HG02642 (cell line): ENCODE results near the gene PITPNM3.

Source experiments
- ATAC-seq: cut with Tn5 transposase; IDR thresholded peaks from one replicate; pipeline ENCODE4 v1.9.1; 2021; ENCODE audit warnings: mild to moderate bottlenecking; ENCODE audit not compliant: unreplicated experiment, poor library complexity

PITPNM3 gene

DNA sequence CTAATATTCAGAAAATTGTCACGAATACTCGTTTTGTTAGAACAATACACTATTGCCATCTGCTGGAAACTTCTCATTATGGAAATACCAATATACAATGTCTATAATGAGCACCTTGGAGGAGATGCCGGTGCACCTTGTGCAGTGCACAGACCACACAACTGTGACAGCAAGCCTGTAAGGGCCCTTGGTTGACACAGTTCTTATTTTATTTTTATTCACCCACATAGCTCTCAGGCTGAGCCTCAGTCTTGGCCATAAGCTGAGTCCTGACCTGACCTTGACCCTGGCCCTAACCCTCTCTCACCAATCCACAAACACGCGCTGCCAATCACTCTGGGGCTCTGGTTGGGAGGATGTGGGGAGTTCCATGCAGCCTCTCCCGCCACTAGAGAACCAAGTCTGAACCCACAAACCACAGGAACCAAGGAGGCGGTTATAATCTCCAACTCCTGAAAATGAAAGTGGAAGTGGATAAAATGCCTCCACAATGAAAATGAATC lies 129.0 kb downstream of the PITPNM3 start:
- no peak for ATAC-seq

DNA sequence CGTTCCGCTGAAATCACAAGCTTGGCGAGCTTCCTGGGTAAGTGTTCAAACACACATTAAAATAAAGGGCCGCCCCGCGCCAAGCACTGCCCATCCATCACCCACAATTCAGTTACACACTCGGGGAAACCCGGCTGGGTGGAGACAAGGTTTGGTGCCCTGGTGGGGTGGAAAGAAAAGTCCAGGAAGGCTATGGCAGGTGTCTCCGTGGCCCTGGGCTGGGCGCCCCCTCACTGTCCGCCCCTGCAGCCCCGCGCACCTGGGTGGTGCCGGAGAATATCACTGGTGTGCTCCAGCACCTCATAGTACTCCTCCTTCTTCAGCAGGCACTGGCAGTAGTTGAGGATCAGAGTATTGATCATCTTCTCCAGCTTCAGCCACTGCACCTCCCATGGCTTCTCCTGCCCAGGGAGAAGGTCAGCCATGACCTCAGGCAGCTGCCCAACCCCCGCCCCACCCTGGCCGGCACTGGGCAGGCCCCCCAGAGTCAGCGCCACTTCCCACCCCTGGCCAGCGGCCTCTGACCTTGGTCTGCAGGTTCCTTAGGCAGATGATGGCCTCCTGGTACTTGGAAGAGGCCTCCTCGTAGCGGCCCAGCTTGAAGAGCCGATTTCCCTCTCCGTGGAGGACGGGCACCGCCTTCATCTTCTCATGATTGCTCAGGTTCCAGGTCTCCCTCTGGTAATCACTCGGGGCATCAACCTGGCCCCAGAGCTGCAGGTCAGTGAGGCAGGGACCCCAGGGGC lies 129.8 kb downstream of the PITPNM3 start:
- no peak for ATAC-seq

DNA sequence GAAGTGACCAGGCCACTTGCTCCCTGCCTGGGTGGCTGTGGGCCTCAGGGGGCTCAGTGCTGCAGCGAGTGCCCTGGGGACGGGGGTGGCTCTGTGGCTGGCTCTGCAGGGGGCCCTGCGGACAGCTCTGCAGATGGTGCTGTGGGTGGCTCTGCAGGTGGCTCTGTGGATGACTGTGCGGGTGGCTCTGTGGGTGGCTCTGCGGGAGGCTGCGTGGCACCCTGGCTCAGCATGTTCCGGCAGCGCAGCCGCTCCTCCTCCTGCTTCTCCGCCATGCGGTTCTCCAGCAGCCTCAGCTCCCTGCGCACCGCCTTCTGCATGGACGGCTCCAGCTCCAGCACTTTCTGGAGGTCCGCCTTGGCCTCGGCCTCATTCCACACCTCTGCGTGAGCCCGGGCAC lies 130.9 kb downstream of the PITPNM3 start:
- ATAC-seq, result no peak

DNA sequence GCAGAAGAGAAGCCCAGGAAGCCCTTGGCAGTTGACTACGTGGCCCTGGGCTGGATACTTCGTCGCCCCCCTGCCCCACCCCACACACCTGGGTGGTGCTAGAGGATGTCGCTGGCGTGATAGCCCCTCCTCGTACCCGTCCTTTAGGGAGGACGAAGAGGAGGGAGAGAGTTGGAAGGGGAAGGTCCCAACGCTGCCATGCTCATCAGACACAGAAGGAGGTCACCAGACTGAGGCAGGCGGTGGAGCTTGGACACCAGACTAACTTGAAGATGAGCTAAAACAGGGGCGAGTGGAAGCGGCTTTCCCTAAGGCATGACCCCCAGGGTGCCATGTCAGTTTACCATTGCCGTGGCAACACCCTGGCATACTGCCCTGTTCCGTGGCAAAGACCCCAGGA lies 132.4 kb downstream of the PITPNM3 start:
- ATAC-seq, result no peak

DNA sequence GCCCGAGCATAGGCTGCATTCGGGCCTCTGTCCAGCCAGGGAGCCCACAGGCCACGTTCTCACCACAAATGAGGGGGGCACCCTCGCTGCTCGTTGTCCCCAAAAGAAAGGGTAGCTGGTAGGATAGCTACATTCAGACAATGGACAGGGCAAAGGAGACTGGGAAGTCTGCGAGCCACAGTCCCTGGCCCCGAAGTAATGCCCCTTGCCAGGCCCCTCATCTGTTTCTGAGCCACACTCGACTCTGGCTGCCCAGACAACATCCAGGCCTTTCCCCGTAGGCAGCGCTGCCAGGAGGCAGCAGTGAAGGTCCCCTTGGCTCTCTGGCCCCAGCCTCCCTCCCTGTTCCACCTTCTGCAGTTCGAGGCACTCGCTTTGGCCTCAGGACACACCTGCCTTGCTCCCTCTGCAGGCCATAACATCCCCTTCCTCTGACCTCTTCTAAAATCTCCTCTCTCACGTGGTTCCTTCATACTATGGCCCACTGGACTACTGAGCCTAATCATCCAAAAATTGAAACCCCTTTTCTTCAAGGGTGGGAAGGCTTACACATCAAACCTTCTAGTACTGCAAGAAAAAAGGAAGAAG lies 133.6 kb downstream of the PITPNM3 start:
- ATAC-seq, result no peak

DNA sequence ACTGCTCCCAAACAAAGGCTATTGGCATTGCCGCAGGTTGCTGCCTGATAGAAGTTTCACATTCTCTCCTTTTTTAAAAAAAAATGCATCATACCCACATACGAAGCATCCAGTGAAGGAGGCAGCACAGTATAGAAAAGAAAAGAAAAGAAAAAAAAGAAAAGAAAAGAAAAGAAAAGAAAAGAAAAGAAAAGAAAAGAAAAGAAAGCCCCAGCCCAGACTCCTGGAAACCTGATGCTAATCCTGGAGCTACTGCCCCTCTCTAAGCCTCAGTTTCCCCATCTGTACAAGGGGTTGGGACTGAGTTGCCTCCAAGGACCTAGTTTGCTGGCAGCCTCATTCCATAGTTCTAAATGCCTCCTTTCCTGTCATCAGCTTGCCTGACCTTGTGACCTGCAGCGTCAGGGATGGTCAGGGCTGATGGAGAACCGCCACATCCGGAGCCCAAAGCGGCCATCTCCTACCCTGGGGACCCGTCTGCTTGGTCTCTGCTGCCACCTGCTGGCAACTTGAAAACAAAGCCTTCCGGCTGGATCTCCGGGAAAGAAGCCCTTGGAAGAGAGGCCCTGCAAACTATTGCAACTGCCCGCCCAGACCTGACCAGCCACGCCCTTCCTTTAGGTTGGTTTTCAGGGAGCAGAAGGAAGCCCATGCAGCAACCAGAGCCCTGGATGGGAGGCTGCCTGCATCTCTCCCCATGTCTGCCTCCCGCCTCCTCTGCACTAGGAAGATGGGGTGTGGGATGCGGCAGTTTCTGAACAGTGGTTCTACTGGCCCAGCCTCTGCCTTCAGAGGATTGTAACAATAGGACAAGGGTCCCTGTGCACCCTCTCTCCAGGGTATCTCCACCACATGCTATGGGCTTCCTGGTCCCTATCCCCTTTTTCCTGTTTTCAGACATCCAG lies 134.4 kb downstream of the PITPNM3 start:
- no peak for ATAC-seq

DNA sequence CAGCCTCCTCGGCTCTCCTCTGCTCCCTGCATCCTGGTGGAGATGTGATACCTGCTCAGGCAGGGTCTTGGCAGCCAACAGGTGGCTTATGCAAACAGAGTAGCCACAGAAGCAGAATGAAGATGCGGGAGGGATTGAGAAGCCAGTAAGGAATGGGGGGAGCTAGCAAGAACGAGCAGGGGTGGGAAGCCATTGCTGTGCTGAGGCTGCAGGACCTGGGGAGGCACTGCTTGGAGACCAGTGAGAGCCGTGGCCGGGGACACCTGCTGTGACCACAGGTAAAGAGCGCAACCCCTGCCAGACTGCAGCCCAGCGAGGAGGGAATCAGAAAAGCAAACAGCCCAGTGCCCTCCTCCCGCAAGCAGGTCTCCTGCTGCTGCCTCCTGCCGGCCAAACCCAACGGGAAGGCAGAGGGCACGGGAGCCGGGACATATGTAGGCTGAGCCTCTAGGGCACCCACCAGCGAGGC lies 136.1 kb downstream of the PITPNM3 start:
- ATAC-seq, result no peak

DNA sequence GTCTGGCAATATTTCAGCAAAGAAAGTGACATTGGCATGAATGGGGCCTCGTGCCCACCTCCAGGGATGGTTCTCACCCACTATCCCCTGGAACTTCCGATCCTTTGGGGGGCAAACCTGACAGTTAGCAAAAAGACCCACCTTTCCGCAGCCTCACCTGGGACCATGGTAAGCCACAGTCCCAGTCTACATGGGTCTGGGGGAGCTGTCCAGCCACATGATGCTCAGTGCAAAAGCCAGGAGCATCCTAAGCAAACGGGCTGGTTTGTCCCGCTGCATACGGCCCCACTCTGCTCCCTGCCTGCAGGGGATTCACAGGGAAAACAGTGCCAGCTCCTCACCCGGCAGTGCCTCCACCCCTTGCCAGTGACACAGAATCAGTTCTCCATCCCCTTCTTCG lies 140.7 kb downstream of the PITPNM3 start:
- no peak for ATAC-seq

DNA sequence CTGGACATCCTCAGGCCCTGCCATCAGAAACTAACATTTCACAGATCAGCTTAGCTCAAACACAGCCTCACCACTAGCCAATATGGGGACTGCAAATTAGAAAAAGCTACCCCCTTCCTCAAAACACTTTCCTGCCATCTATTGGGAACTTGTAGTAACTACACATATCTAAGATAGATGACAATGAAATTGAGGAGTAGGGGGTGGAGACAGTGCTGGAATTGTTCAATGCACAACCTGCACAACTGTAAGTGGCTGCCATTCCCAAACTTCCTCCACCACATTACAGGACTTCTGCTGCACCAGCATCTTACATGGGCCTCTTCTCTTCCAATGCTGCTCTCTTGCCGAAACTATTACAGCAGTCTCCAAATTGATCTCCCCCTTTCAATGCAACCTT lies 143.3 kb downstream of the PITPNM3 start:
- no peak for ATAC-seq

DNA sequence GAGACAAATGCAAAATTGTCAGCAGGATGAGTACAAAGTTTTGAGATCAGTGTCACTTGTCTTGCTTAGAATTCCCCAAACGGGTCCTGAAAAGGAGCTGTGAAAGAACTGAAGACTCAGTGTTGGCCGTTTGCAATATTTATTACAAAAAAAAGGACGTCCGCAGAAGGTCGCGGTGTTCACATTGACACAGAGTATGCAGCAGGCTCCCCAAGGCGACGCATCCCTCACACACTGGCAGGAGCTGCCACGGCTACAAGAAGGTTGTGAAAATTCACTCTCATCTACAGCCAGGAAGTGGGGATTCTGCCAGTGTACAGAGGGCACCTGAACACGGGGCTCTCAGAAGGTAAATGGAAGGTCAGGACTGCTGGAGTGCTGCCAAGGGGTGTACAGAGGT lies 147.6 kb downstream of the PITPNM3 start:
- no peak for ATAC-seq

DNA sequence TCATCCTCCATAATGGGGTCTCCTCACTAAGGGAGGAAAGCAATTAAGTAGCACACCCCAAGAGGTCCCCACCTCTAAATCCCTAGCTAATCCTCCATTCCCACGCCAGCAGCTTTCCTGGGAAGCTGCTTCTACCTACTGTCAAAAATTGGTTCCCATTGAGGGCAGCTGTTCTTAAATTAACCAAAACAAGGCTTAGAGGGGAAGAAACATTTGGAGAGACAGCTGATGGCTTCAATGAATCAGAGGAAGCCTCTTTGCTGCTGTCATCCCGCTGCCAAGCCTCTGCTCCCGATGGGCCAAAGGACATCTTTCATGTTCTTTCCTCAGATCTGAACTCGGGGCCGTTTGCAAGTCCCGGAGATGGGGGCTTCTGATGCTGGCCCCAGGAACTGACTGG lies 148.1 kb downstream of the PITPNM3 start:
- ATAC-seq, result no peak

DNA sequence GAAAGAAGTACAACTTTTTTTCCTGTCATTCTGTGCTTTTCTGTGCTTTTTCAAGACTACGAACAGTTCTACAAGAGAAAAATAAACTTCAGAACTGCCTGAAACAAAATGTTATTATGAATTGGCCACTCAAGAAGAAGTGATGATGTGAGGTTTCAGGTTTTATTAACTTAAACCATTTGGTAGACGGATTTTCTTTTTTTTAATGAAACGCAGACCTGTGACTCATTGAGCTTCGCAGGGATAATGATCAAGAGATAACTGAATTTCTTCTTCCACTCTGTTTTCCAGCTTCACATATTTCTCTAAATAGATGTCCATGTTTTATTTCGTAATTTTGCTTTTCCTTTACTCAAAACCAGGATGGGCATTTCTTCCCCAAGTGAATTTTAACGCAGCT lies 154.1 kb downstream of the PITPNM3 start:
- ATAC-seq, result no peak
